NCI-H1105 (cell line): Measurements from ENCODE around the gene AKR1C8.

Experiments
- DNase-seq: peaks from one replicate; lab custom pipeline; 2025; lab: John Stamatoyannopoulos, UW

AKR1C8 gene

DNA sequence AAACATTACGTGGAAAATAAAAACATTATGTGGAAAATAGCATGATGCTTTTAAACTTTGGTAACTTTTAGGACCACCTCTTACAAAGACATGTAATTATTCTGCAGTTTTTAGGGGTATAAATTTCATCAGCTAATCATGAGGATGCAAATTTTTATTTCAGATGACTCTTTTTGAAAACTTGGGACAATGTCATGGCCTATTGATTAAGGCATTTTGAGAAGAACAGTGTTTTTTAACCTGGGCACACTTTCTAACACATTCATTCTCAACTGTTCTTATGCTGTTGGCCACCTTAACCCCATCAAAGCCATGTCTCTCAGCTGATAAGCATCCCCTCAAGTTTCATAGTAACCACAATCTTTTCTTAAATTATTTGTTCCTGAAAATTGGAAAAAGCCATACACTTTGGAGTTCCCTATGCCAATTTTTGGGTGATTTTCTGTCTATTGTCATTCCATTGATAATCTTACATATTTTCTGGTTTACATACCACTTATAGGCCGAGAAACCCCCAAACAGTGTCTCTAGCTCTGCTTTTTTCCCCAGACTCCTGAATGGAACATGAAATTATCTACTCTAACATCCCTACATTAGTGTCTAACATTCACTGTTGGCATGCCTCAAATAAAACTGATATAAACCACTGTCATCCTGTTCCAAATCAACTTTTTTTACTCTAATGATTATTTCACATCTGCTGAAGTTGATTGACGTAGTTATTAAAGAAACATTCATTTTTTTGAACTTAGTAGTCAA lies 76.1 kb downstream of the AKR1C8 start:
- DNase-seq, result no peak

DNA sequence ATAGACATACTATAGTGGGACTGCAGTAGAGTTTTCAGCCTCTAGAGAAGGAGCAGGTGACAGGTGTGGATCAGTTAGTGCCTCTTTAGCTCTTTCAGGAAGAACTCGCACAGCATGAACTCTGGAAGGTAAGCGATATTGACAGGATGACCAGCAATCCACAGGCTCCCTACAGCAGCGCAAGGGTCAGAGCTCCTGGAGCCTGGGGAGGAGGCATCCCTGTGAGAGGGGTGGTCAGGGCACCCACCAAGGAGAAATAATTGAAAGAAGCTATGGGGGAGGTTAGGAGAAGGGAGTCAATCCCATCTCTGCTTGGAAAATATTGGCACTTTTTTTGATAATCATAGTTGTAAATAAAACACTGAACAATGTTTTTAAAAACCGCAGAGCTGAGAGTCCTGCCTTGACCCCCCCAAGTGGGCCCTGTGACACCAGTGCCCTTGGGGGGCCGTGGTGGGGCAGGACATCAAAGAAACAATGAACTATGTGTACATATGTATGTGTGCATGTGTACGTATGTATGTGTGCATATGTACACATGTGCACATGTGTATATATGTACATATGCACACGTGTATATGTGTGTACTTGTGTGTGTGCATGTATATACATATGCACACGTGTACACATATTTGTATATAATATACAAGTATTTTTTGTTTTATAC lies 77.0 kb downstream of the AKR1C8 start:
- DNase-seq, result no peak

DNA sequence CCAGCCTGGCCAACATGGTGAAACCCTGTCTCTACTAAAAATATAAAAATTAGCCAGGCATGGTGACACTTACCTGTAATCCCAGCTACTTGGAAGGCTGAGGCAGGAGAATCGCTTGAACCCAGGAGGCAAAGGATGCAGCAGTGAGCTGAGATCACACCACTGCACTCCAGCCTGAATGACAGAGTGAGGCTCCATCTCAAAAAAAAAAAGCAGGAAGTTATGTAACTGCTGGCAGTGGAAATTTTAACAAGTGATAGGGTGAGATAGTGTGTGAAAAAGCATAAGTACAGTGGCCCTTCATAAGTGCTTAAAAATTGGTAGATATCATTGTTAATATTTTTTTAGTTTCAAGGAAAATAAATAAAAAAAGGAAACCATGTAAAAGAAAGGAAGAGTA lies 78.4 kb downstream of the AKR1C8 start:
- DNase-seq, result no peak

DNA sequence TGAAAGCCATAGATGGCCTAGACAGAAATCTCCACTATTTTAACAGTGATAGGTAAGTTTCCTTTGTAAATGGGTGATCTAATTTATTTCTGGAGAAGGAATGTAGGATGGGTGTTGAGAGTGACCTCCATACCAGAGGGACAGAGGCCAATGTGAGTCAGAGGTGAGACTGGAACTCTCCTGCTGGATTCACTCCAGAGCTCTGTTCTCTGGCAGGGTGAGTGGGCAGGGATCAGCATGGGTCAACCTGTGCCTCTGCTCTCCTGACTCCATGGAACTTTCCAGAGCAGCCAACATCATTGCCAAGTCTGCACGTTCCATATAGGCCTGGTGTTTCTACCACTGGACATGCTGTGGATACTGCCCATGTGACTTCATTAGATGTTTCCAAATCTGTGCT lies 79.3 kb downstream of the AKR1C8 start:
- DNase-seq, result no peak
